Left cardiac atrium (tissue), 4 donors: ENCODE results near the gene CAB39L. TPM values are rescaled to one million over a fixed set of nuclear protein-coding genes. Genes with fewer than 3 reads are reported as not detected.

Experiments
- ATAC-seq, 2 donors: fragments of 200-7000 bp; cut with Tn5 transposase; one replicate each; pipeline ENCODE4 v1.9.1; 2020; ENCODE audit warnings: mild to moderate bottlenecking in 2 of 2, moderate library complexity in 2 of 2
- DNase-seq: peaks from one replicate; pipeline ENCODE4 v3.0.0-alpha.2; 2020
- intact Hi-C, 2 donors: fragments of 100-400 bp; cut with DNase I; formaldehyde crosslinking; loops; one replicate each; pipeline versions ENCODE4 v1.14.1 to v1.15.1; 2022 to 2023
- total RNA-seq, 2 donors: library from RNA; stranded (reverse); fragmentation: NEBNext Ultra II Directional; extraction: Animal tissue kit (Norgen Biotek cat#: 25700); gene quantifications; one replicate each; pipeline ENCODE4 v1.2.1, GENCODE V29; 2021
- donor health status: DM: no; HTN: yes; CAD: no.
- donor health status: DM: no; HTN: yes; CAD: no; lungs with severe emphysema.
- donor health status: DM: yes; HTN: yes; CAD: no.
- donor health status: Dilated cardiomyopathy.

CAB39L gene
- total RNA-seq, 2 donors from 2014 or later, result 16.4 to 20.2 TPM

DNA sequence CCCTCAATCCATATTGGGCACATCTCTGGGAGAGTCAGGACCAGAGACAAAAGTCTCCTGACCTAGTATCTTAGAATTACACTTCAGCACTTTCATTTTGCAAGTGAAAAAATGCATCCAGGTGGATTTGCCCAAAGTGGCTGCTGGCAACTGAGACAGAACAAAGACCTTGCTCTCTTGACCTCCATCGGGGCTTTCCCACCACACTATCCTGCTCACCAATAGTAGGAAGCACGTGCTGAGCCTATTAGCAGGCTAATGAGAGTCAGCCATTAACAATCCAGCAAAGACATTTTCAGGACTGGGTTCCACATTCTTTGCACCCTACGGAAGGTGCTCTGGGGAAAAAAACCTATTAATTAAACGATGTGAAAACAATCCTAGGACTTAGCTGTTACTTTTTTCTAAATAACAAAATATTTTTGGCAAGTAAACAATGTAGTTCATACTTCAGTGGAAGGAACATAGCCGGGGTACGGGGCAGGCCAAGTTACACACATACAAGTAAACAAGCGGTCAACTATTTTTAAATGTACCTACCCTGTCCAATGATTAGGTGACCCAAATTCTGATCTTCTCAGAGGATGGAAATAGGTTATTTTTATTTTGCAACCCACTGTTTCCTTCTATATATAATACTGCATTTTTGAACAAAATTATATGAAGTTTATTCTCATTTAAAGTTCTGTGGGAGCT is 117.5 kb downstream of the CAB39L start:
- DNase-seq, result no peak
- intact Hi-C loops, result no loop called here
- no peak for ATAC-seq

DNA sequence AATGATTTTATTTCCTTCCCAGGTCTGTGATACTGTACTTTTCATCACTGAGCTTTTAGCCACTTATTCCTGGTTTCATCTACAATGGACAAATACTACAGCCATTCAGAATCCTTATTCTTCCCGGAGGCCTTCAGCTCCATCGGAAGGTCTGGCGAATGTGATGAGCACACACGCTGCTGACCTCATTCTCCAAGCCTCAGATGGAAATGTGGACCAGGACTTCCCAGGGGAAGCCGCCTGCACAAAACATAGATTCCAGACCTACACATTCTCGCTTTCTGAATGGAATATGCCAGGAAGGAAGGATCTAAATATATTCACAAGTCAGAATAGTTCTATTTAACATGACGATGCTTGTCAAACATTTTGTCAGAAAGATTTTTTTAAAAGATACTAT is 120.5 kb downstream of the CAB39L start:
- DNase-seq (no peak), ATAC-seq (no peak)
- intact Hi-C loops, result no loop called here

DNA sequence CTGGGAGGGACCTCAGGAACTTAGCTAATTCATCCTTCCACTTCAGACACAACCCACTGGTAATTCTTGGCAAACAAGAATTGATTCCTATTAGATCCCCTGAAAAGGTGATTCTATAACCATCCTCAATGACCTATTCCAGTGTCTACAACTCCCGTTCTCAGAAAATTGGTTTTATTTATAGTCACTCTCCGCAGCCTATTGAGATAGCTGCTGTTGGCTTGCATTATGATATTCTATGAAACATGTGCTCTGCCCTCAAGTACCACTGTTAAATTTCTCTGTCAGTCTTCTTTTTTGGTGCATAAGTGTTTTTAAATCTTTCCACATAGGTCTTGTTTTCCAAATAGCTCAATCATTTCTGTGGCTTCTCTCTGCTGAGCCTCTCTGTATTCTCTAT is 121.2 kb downstream of the CAB39L start:
- ATAC-seq (no peak), DNase-seq (no peak)
- intact Hi-C loops, result no loop called here

DNA sequence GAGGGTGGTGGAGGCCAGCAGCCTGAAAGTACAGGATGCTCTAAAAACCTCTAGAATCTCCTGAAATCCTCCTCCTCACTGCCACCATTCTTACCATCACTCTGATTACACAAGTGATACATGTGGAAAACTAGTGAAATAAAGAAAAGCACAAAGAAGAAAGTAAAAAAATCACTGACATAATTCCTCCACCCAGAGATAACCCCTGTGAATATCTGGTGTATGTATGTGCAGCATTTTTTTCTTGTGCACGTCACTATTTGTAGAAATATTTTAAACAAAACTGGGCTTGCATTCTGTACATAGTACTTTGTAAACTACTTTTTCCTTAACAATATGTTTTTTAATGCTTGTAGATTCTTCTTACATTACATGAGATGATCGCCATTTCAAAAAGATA is 122.9 kb downstream of the CAB39L start:
- intact Hi-C loops, result no loop called here
- ATAC-seq (no peak), DNase-seq (no peak)

DNA sequence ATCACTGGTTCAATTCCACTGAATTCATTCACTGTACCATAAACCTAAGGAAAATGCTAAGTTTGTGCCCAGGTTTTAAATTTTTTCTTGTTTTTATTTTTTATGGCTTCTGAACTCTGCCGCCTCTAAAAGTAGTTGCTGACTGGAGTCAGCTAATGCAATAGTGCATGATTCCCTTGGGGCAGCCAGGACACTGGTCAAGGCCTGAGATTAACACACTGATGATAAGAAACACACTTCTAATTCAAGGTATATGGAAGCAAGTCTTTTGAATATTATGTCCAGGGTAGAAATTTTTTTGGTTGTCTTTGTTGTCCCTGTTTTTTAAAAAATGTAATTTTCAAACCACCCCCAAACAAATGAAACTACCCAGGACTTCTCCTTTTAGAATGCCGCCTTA is 123.9 kb downstream of the CAB39L start:
- ATAC-seq (no peak), DNase-seq (no peak)
- intact Hi-C loops, result no loop called here

DNA sequence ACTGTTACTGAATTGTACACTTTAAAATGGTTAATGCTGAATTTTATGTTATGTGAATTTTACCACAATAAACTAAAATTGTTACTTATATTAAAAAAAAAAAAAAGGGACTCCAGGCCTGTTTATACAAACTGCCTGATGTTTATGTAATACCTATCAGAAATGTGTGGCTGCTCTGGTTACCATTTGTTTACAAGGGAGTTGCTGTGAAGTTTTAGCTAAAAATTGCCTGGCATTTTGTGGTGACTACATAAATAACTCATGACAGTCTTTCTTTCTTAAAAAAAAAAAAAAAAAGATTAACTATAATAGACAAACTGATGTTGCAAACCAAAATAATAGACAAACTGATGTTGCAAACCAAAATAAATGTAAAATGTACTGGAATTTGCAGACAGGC is 124.3 kb downstream of the CAB39L start:
- no peak for DNase-seq
- intact Hi-C loops, result no loop called here
- no peak for ATAC-seq

DNA sequence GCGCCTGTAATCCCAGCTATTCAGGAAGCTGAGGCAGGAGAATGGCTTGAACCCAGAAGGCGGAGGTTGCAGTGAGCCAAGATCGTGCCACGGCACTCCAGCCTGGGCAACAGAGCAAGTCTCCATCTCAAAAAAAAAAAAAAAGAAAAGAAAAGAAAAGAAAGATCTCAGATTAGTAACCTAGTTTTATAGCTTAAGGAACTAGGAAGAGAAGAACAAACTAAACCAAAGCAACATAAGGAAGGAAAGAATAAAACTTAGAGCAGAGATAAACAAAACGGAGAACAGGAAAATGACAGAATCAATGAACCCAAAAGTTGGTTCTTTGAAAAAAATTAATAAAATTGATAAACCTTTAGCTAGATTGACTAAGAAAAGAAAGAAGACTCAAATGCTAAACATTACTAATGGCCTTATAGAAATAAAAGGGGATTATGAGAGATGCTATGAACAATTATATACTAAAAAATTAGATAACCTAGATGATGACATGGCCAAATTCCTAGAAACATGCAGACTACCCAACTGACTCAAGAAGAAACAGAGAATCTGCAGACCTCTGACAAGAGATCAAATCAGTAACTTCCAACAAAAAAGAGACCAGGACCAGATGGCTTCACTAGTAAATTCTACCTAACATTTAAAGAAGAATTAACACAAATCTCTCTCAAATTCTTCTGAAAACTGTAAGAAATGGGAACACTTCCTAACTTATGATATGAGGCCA is 127.9 kb downstream of the CAB39L start:
- DNase-seq, result no peak
- ATAC-seq, result no peak
- intact Hi-C loops, result no loop called here

DNA sequence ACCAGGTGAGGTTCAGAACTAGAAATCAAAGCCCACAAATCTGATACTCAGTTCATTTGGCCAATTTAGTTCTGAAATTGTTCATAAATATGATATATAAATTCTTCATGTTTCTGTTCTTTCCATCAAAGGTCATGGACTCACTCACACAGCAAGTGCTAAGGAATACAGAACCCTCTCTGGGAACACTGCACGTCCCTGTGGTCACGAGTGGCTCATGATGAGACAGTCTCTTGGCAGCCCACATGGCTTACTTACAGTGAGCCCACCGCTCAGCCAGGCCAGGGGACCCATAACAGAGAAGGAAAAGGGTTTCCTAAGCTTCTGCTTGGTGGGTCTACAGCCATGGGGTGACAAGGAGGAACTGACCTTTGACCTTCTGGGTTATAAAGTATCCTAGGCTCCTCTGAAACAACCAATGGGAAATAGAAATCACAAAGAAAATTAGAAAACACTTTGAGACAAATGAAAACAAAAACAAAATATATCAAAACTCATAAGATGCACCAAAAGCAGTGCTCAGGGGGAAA is 128.8 kb downstream of the CAB39L start:
- intact Hi-C loops, result no loop called here
- DNase-seq, result no peak
- no peak for ATAC-seq

DNA sequence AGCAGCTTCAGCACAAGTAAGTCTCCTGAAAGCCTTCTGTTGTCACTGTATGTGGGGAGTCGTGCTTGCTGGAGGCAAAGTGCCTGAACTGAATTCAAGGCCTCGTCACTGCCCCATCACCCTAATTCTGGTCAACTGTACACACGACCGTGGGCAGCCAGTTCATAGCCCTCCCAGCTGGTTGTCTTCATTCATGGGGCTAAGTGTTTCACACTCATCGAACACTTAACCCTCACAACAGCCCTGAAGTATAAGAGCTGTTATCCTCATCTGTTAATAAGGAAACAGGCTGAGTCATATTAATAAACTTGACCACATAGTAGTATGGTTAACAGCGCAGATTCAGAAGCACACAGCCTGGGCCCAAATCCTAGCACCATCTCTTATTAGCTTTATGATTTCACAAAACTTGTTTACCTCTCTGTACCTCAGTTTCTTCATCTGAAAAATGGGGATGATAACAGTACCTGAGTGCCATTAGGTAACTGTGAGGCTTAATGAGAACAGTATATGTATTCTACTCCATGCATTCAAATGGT is 129.5 kb downstream of the CAB39L start:
- DNase-seq (no peak), ATAC-seq (peak in 1 of 2 donors; percentile 65)
- intact Hi-C loops, result no loop called here

DNA sequence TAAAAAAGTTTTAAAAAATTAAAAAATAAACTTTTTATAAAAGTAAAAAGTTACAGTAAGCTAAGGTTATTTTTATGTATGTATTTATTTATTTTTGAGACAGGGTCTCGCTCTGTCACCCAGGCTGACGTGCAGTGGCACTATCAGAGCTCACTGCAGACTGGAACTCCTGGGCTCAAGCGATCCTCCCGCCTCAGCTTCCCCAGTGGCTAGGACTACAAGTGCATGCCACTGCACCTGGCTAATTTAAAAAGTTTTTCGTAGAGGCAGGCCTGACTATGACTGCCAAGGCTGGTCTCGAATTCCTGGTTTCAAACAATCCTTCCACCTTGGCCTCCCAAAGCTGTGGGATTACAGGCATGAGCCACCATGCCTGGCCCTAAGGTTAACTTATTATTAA is 132.0 kb downstream of the CAB39L start:
- no peak for ATAC-seq
- intact Hi-C loops, result no loop called here
- no peak for DNase-seq

DNA sequence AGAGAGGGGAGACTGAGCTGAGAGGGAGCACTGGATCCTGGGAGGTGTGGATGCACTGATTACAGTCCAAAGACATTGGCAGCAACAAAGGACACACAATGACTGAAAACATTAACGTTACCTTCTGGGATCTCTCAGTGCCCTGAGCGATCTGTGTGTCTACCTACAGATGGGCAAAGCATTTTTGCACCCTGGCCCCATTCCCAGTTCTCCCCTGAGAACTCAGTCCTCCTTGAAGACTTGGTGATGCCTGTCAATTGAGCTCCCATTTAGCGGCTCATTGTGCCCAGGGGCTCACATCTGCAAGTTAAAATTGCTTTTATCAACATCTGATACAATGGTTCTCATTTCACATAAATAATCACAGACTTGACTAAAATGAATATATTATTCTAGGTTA is 133.6 kb downstream of the CAB39L start:
- ATAC-seq (no peak), DNase-seq (no peak)
- intact Hi-C loops, result no loop called here

DNA sequence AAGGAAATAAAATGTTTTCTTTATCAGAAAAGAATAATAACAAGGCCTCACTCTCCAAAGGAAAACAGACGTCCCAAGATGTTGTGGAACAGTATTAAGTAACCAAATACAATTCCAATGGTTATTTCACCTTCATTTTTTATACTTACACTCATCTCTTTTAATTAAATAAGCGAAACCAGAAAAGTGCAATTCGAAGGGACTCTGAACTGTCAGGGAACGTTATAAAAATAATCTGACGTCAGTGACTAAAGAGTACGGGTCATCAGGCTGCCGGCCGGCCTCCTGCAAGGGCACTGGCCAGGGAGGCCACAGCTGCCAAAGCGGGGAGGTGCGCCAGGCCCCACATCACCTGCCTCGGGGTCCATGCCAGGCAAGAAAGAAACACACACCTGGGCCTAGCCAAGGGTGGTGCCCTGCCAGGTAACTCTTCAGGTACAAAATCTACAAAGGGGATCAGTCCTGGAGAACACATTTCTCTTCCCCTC is 134.9 kb downstream of the CAB39L start:
- DNase-seq (peak; percentile 45), ATAC-seq (peak; percentile 23 to 24)
- intact Hi-C loops, result no loop called here

DNA sequence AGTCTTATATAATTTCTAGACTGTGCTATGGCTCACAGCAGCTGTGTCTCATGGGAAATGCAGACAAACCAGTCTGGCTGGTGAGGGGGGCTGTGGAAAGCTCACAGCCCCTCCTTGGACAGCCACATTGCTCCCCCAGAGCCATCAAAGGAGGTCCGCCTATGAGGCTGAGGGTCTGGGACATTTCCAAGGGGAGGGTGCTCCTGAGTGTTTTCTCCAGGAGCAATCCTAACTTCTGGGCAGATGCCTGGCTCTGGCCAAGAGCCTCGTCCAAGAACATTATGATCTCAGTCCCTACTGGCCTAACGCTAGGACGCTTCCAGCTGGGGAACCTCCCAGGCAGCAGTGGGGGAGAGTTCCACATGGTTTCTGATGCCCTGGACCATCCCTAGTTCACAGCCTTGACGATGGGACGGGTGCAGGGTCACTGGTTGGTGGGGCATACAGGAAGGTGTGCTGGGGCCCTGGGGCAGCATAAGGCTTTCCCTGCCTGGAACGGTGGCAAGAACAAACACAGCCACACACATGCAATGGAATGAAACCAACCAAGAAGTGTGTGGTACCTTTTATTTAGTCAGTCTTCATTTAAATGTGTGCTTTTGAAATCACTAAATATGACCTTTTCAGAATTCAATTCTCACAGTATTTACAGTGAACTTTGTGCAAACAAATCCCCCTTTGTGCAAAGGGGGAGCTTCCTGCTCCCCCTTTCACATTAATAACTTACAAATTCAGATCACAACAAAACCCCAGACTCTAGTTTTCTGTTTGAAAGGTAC is 135.6 kb downstream of the CAB39L start:
- peak; percentile 88 for DNase-seq
- intact Hi-C loops, result no loop called here
- ATAC-seq, result peak; percentile 92 to 94

DNA sequence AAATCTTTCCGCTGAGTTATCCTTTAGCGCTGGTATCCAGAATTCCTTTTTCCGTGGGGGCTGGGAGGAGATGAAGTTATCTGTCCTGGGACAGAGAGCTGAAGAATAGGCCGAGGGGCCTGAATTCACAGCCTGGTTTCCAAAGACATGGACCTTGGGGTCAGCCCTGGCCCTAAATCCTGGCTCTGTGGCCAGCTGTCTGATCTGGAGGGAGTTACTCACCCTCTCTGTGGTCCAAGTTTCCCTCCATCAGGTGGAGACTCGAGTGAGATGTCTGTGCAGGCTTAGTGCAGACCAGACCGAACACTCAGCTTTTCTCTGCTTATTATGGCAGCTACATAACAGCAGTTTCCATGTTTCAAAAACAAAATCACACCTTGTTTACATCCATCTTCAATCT is 136.5 kb downstream of the CAB39L start:
- ATAC-seq (peak in 1 of 2 donors; percentile 70), DNase-seq (no peak)
- intact Hi-C loops, result no loop called here

DNA sequence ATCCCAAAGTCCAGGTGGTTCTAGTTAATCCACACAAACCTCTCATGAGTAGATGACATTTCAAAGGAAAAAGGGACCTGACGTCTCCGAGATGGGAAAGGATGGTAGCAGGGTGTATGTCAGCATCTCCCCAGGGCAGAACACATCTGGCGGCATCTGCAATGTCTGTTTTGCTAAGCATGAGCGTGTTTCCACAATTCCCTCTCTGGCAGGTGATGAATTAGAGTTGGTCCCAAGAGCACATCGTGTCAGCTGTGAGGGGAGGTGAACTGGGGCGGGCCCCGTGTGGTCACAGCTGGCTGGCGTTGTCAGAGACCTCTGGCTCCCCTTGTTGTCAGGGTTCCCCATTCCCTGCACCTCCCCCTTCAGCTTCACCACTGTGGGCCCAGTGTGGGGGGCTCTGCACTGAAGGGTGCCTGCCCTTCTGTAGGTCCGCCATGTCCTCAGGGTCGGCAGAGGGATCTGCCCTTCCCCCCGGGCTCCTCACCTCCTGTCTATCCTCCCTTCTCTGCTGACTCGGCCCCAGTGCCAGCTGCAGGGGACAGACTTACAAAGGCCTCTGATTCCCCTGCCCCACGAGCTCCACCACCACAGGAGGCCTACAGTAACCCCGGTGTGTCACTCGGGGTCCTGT is 138.0 kb downstream of the CAB39L start:
- DNase-seq (no peak), ATAC-seq (no peak)
- intact Hi-C loops, result no loop called here

DNA sequence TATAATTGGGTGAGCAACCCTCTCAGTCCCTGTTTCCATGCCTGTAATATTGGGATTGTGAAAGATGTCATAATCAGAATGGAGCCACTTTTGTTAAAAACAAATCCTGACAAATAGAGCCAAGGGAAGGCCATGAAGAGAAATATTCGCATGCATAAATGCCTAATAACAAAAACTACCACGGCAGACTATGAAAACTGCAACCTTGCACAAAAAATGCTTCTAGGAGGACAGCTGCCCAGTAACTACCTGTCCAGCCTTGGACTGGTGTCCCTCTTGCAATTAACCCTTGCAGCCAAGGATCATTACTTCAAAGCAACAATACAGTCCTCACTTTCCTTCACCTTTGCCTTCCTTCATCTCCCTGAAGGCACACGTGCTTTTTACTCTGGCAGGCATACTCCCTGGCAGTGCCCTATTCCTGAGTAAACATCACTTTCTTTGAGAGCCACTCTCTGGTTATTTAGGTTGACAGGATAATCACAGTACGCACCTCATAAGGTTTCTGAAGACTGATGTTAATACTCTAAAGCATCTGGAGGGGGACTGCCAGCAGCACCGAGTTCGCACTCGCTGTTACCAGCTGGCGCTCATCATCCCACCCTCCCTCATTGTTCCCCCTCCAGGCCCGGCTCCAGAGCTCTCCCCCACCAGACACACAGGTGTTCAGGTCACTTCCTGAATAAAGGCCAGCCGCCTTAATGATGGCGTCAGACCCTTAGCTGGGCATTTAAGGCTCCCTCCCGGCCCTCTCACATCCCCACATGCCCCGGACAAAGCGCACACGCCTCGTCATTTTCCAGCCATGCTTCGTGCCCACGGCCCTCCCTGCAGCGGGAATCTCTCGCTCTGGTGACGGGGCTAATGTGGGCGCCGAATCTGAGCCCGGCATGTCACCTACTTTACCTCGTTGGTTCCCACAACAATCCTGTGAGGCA is 138.8 kb downstream of the CAB39L start:
- DNase-seq (no peak), ATAC-seq (no peak)
- intact Hi-C loops, result loop anchor here in 1 of 2 donors (5.0 kb wide), 2 partner anchors 127 to 297 kb away; no protein-coding TSS in a partner anchor

DNA sequence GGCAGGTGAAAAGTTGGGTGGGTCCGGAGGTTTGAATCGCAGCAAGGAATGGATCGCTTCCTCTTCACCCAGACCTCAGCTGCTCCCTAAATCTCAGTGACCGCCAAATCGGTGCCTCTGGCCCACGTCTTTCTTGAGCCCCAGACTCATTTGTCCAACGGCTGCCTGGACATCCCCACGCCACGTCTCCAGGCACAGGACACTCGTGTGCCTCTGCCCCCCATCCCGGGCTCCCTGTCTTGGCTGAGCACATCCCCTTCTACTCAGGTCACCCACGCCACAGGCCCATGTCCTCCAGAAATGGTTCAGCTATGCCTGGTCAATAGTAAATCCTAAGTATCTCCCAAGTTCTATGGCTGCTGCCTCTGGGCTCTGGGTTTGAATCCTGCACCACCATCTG is 139.5 kb downstream of the CAB39L start:
- DNase-seq (no peak), ATAC-seq (no peak)
- intact Hi-C loops, result loop anchor here in 1 of 2 donors (5.0 kb wide), 2 partner anchors 128 to 298 kb away; no protein-coding TSS in a partner anchor
